Epithelial cell of prostate (primary cell): ENCODE measurements around the gene KRTAP21-2.
"Not testable (repeated sequence)": the region's sequence is repeated elsewhere in the genome, so short reads cannot be mapped to it uniquely, and the experiment has no call there.

ENCODE experiments used
- DNase-seq: peaks from one replicate; pipeline ENCODE4 v3.0.0-alpha.2; 2011; ENCODE audit warnings: low read depth, low spot score
- H3K27ac ChIP-seq: fragments of 450-650 bp; 2 replicates; pipeline ENCODE4 v1.5.1; 2017; ENCODE audit warnings: mild to moderate bottlenecking

KRTAP21-2 gene

GRCh38 chr21:30747159-30747558 lies at the start of gene KRTAP21-2:
TSS of gene KRTAP21-2 (minus strand) at chr21:30747259. CDS start at chr21:30747202, 57 bp downstream.
- DNase-seq = no peak

GRCh38 chr21:30793581-30794314 lies 46.7 kb upstream of the KRTAP21-2 start:
- no peak for DNase-seq
- no peak overlapping the region for H3K27ac ChIP-seq

More at GRCh38 chr21:30747159-30747558, at the start of gene KRTAP21-2:
- no peak within 1 kb of the TSS for H3K27ac ChIP-seq

GRCh38 chr21:30779249-30779648 lies 32.2 kb upstream of the KRTAP21-2 start:
- H3K27ac ChIP-seq = no peak overlapping the region
- DNase-seq = no peak

GRCh38 chr21:30769724-30770431 lies 22.8 kb upstream of the KRTAP21-2 start:
- no peak for DNase-seq

GRCh38 chr21:30760776-30761175 lies 13.7 kb upstream of the KRTAP21-2 start:
- no peak for DNase-seq
- H3K27ac ChIP-seq = no peak overlapping the region

More at GRCh38 chr21:30769724-30770431, 22.8 kb upstream of the KRTAP21-2 start:
- H3K27ac ChIP-seq = no peak overlapping the region

GRCh38 chr21:30758306-30758705 lies 11.2 kb upstream of the KRTAP21-2 start:
- no peak for DNase-seq
- H3K27ac ChIP-seq = no peak overlapping the region

GRCh38 chr21:30755328-30755727 lies 8.3 kb upstream of the KRTAP21-2 start, which contains the start of gene KRTAP21-1:
TSS of gene KRTAP21-1 (minus strand) at chr21:30755428. CDS start at chr21:30755378, 50 bp downstream.
- not testable (repeated sequence) for DNase-seq, H3K27ac ChIP-seq

GRCh38 chr21:30740462-30740861 lies 6.6 kb downstream of the KRTAP21-2 start:
- no peak for DNase-seq
- H3K27ac ChIP-seq = no peak overlapping the region

GRCh38 chr21:30733026-30733425 lies 14.0 kb downstream of the KRTAP21-2 start:
- H3K27ac ChIP-seq = no peak overlapping the region
- no peak for DNase-seq

- no peak for DNase-seq
- H3K27ac ChIP-seq = no peak overlapping the region
Observed at GRCh38 chr21:30726726-30727125, 20.3 kb downstream of the KRTAP21-2 start.

- no peak for DNase-seq
- H3K27ac ChIP-seq = no peak overlapping the region
Observed at GRCh38 chr21:30719401-30719800, 27.7 kb downstream of the KRTAP21-2 start.

GRCh38 chr21:30718239-30718909 lies 28.7 kb downstream of the KRTAP21-2 start, which contains the start of gene KRTAP21-3:
TSS of gene KRTAP21-3 (minus strand) at chr21:30718777. CDS start at chr21:30718759, 18 bp downstream.
- H3K27ac ChIP-seq = peak within 1 kb of the TSS; percentile 24
- peak; percentile 8 for DNase-seq

- no peak for DNase-seq
- H3K27ac ChIP-seq = no peak overlapping the region
Observed at GRCh38 chr21:30717105-30717504, 30.0 kb downstream of the KRTAP21-2 start.

- peak overlapping the region; percentile 37 for H3K27ac ChIP-seq
- DNase-seq = no peak
Observed at GRCh38 chr21:30714946-30715345, 32.1 kb downstream of the KRTAP21-2 start.

GRCh38 chr21:30714456-30714855 lies 32.6 kb downstream of the KRTAP21-2 start:
- peak overlapping the region; percentile 37 for H3K27ac ChIP-seq
- no peak for DNase-seq

GRCh38 chr21:30713766-30714165 lies 33.3 kb downstream of the KRTAP21-2 start:
- DNase-seq = no peak
- H3K27ac ChIP-seq = no peak overlapping the region

- DNase-seq = peak; percentile 50
- peak overlapping the region; percentile 57 for H3K27ac ChIP-seq
Observed at GRCh38 chr21:30710499-30710898, 36.6 kb downstream of the KRTAP21-2 start.

GRCh38 chr21:30707409-30707808 lies 39.6 kb downstream of the KRTAP21-2 start:
- DNase-seq = no peak
- no peak overlapping the region for H3K27ac ChIP-seq
